ENCODE measurements around the gene SMIM36.
"Not testable (repeated sequence)": the region's sequence is repeated elsewhere in the genome, so short reads cannot be mapped to it uniquely, and the experiment has no call there.

Gene SMIM36

GRCh38 chr17:55435408-55435807 is 75.8 kb downstream of the SMIM36 start:
- Histone ChIP-seq H3K4me3 (ENCODE audit: low read length) (no peak overlapping the region), H3K9ac (ENCODE audit: low read length) (no peak overlapping the region), H3K27ac (ENCODE audit: low read depth, low read length) (no peak overlapping the region), H3K36me3 (ENCODE audit: control insufficient read depth, insufficient read depth, low read length) (no peaks in the 10 kb centered on the region), H3K27me3 (ENCODE audit: control insufficient read depth, insufficient read depth, low read length) (no peaks in the 10 kb centered on the region), H3K4me1 (ENCODE audit: control insufficient read depth, insufficient read depth, low read length) (peaks cover 12% of the 10 kb centered on the region)

- no peak overlapping the region for H3K27ac ChIP-seq (ENCODE audit: low read depth, low read length)
- H3K27me3 ChIP-seq (ENCODE audit: control insufficient read depth, insufficient read depth, low read length), result no peaks in the 10 kb centered on the region
- H3K4me3 ChIP-seq (ENCODE audit: low read length), result no peak overlapping the region
- H3K4me1 ChIP-seq (ENCODE audit: control insufficient read depth, insufficient read depth, low read length), result peaks cover 9% of the 10 kb centered on the region
- no peaks in the 10 kb centered on the region for H3K36me3 ChIP-seq (ENCODE audit: control insufficient read depth, insufficient read depth, low read length)
- H3K9ac ChIP-seq (ENCODE audit: low read length), result no peak overlapping the region
These were observed 76.5 kb downstream of the SMIM36 start for GRCh38 chr17:55434721-55435120.

GRCh38 chr17:55433629-55434422 is 77.4 kb downstream of the SMIM36 start:
- H3K36me3 ChIP-seq (ENCODE audit: control insufficient read depth, insufficient read depth, low read length), result no peaks in the 10 kb centered on the region
- no peak overlapping the region for H3K4me3 ChIP-seq (ENCODE audit: low read length)
- H3K27me3 ChIP-seq (ENCODE audit: control insufficient read depth, insufficient read depth, low read length), result no peaks in the 10 kb centered on the region
- peaks cover 9% of the 10 kb centered on the region for H3K4me1 ChIP-seq (ENCODE audit: control insufficient read depth, insufficient read depth, low read length)
- no peak overlapping the region for H3K9ac ChIP-seq (ENCODE audit: low read length)
- peak overlapping the region; percentile 44 for H3K27ac ChIP-seq (ENCODE audit: low read depth, low read length)

- Histone ChIP-seq H3K4me1 (ENCODE audit: control insufficient read depth, insufficient read depth, low read length) (peaks cover 9% of the 10 kb centered on the region), H3K4me3 (ENCODE audit: low read length) (no peak overlapping the region), H3K9ac (ENCODE audit: low read length) (no peak overlapping the region), H3K27ac (ENCODE audit: low read depth, low read length) (peak overlapping the region; percentile 44), H3K36me3 (ENCODE audit: control insufficient read depth, insufficient read depth, low read length) (no peaks in the 10 kb centered on the region), H3K27me3 (ENCODE audit: control insufficient read depth, insufficient read depth, low read length) (no peaks in the 10 kb centered on the region)
These were observed 78.1 kb downstream of the SMIM36 start for GRCh38 chr17:55433029-55433628.

GRCh38 chr17:55432358-55433028 is 78.8 kb downstream of the SMIM36 start:
- no peak overlapping the region for H3K27ac ChIP-seq (ENCODE audit: low read depth, low read length)
- H3K4me1 ChIP-seq (ENCODE audit: control insufficient read depth, insufficient read depth, low read length), result peaks cover 9% of the 10 kb centered on the region
- no peaks in the 10 kb centered on the region for H3K27me3 ChIP-seq (ENCODE audit: control insufficient read depth, insufficient read depth, low read length)
- H3K9ac ChIP-seq (ENCODE audit: low read length), result no peak overlapping the region
- H3K4me3 ChIP-seq (ENCODE audit: low read length), result no peak overlapping the region
- no peaks in the 10 kb centered on the region for H3K36me3 ChIP-seq (ENCODE audit: control insufficient read depth, insufficient read depth, low read length)

- not testable (repeated sequence) for H3K4me1 ChIP-seq (ENCODE audit: control insufficient read depth, insufficient read depth, low read length); H3K9ac ChIP-seq (ENCODE audit: low read length)
These were observed 79.3 kb downstream of the SMIM36 start for GRCh38 chr17:55431914-55432313.

GRCh38 chr17:55430541-55431288 is 80.5 kb downstream of the SMIM36 start:
- no peak overlapping the region for H3K4me3 ChIP-seq (ENCODE audit: low read length)
- H3K4me1 ChIP-seq (ENCODE audit: control insufficient read depth, insufficient read depth, low read length), result peaks cover 9% of the 10 kb centered on the region
- H3K27me3 ChIP-seq (ENCODE audit: control insufficient read depth, insufficient read depth, low read length), result no peaks in the 10 kb centered on the region
- no peak overlapping the region for H3K27ac ChIP-seq (ENCODE audit: low read depth, low read length)
- no peaks in the 10 kb centered on the region for H3K36me3 ChIP-seq (ENCODE audit: control insufficient read depth, insufficient read depth, low read length)
- H3K9ac ChIP-seq (ENCODE audit: low read length), result no peak overlapping the region

More at GRCh38 chr17:55431914-55432313, 79.3 kb downstream of the SMIM36 start:
- not testable (repeated sequence) for H3K36me3 ChIP-seq (ENCODE audit: control insufficient read depth, insufficient read depth, low read length); H3K4me3 ChIP-seq (ENCODE audit: low read length); H3K27ac ChIP-seq (ENCODE audit: low read depth, low read length); H3K27me3 ChIP-seq (ENCODE audit: control insufficient read depth, insufficient read depth, low read length)

GRCh38 chr17:55427587-55427882 is 83.7 kb downstream of the SMIM36 start:
- no peak overlapping the region for H3K9ac ChIP-seq (ENCODE audit: low read length)
- H3K36me3 ChIP-seq (ENCODE audit: control insufficient read depth, insufficient read depth, low read length), result no peaks in the 10 kb centered on the region
- no peaks in the 10 kb centered on the region for H3K4me1 ChIP-seq (ENCODE audit: control insufficient read depth, insufficient read depth, low read length)
- H3K27me3 ChIP-seq (ENCODE audit: control insufficient read depth, insufficient read depth, low read length), result no peaks in the 10 kb centered on the region
- no peak overlapping the region for H3K4me3 ChIP-seq (ENCODE audit: low read length)
- no peak overlapping the region for H3K27ac ChIP-seq (ENCODE audit: low read depth, low read length)

- Histone ChIP-seq H3K4me3 (ENCODE audit: low read length) (no peak overlapping the region), H3K27me3 (ENCODE audit: control insufficient read depth, insufficient read depth, low read length) (no peaks in the 10 kb centered on the region), H3K27ac (ENCODE audit: low read depth, low read length) (no peak overlapping the region), H3K36me3 (ENCODE audit: control insufficient read depth, insufficient read depth, low read length) (no peaks in the 10 kb centered on the region), H3K9ac (ENCODE audit: low read length) (no peak overlapping the region), H3K4me1 (ENCODE audit: control insufficient read depth, insufficient read depth, low read length) (no peaks in the 10 kb centered on the region)
These were observed 84.2 kb downstream of the SMIM36 start for GRCh38 chr17:55426851-55427586.

GRCh38 chr17:55424893-55425540 is 86.2 kb downstream of the SMIM36 start:
- Histone ChIP-seq H3K36me3 (ENCODE audit: control insufficient read depth, insufficient read depth, low read length) (no peaks in the 10 kb centered on the region), H3K27ac (ENCODE audit: low read depth, low read length) (no peak overlapping the region), H3K27me3 (ENCODE audit: control insufficient read depth, insufficient read depth, low read length) (no peaks in the 10 kb centered on the region), H3K4me1 (ENCODE audit: control insufficient read depth, insufficient read depth, low read length) (peaks cover 2% of the 10 kb centered on the region), H3K4me3 (ENCODE audit: low read length) (no peak overlapping the region), H3K9ac (ENCODE audit: low read length) (no peak overlapping the region)

GRCh38 chr17:55423535-55423934 is 87.7 kb downstream of the SMIM36 start:
- no peak overlapping the region for H3K9ac ChIP-seq (ENCODE audit: low read length)
- H3K27me3 ChIP-seq (ENCODE audit: control insufficient read depth, insufficient read depth, low read length), result no peaks in the 10 kb centered on the region
- H3K4me3 ChIP-seq (ENCODE audit: low read length), result no peak overlapping the region
- no peak overlapping the region for H3K27ac ChIP-seq (ENCODE audit: low read depth, low read length)
- H3K4me1 ChIP-seq (ENCODE audit: control insufficient read depth, insufficient read depth, low read length), result peaks cover 4% of the 10 kb centered on the region
- no peaks in the 10 kb centered on the region for H3K36me3 ChIP-seq (ENCODE audit: control insufficient read depth, insufficient read depth, low read length)
